Measurements from ENCODE around the gene COMMD6. TPM values are rescaled to one million over a fixed set of nuclear protein-coding genes. Genes with fewer than 3 reads are reported as not detected.

The COMMD6 gene
- total RNA-seq, 1 donor from 2014 or later, result 35.8 TPM

DNA sequence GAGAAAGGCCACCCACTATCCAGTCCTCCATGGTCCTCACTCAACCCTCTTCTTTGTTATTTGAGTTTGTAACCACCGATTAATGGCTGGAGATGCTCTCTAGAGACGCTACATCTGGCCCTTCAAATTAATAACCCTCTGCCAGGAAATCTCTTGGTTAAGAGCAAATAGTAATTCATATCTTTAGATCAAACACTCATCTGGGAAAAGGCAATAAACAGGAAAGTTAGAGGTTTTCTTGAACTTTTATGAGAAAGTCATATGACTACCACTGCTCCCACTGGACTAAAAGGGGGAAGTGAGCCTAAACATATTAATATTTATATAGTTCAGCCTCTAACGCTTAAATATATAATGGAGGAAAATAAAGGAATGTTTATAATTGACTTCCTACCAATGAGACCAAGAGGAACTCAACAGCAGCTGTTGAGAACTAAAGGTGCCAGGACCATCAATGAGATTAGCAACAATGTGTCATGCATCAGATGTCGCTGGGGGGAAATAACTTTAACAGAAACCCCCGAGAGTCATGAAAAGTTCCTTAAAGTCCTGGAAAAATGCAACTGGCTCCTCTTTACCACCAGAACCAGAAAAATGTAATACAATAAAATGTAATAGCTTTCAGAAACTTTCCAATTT lies 58.4 kb downstream of the COMMD6 start:
- no peak for FAIRE-seq
- Histone ChIP-seq H3K36me3 (ENCODE audit: control insufficient read depth, insufficient read depth, low read length) (no peaks in the 10 kb centered on the region), H3K4me3 (ENCODE audit: low read depth, low read length) (no peak overlapping the region), H3K27me3 (ENCODE audit: control insufficient read depth, insufficient read depth, low read length) (no peaks in the 10 kb centered on the region)
- no peak for DNase-seq (ENCODE audit: low read depth)
- TF ChIP-seq, protein P1, sequence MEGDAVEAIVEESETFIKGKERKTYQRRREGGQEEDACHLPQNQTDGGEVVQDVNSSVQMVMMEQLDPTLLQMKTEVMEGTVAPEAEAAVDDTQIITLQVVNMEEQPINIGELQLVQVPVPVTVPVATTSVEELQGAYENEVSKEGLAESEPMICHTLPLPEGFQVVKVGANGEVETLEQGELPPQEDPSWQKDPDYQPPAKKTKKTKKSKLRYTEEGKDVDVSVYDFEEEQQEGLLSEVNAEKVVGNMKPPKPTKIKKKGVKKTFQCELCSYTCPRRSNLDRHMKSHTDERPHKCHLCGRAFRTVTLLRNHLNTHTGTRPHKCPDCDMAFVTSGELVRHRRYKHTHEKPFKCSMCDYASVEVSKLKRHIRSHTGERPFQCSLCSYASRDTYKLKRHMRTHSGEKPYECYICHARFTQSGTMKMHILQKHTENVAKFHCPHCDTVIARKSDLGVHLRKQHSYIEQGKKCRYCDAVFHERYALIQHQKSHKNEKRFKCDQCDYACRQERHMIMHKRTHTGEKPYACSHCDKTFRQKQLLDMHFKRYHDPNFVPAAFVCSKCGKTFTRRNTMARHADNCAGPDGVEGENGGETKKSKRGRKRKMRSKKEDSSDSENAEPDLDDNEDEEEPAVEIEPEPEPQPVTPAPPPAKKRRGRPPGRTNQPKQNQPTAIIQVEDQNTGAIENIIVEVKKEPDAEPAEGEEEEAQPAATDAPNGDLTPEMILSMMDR (IDR thresholded peaks at IDR 0.05; ENCODE audit: insufficient read depth, low read length, severe bottlenecking), result no peak

DNA sequence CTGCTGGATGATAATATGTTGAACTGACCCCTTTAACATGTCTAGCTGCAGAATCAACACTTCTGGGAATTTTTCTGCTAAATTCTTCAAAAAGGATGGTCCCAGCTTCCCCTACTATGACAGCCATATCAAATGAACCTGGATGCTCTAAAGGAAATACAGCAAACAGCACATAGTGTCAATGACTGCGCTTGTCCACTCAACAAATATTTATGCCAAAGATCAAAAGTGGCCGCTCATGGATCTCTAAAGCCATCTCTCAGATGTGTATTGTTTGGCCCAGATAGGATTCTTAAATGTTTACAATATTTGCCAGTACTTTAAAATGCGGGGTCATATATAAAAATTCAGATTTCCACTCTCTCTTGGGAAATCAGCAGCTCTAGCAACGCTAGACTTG lies 59.0 kb downstream of the COMMD6 start:
- DNase-seq (ENCODE audit: low read depth) (no peak), FAIRE-seq (no peak)
- Histone ChIP-seq H3K36me3 (ENCODE audit: control insufficient read depth, insufficient read depth, low read length) (no peaks in the 10 kb centered on the region), H3K4me3 (ENCODE audit: low read depth, low read length) (no peak overlapping the region), H3K27me3 (ENCODE audit: control insufficient read depth, insufficient read depth, low read length) (no peaks in the 10 kb centered on the region)
- TF ChIP-seq, protein P1 (IDR thresholded peaks at IDR 0.05; ENCODE audit: insufficient read depth, low read length, severe bottlenecking), result no peak

Other genes starting within 250 kb of the COMMD6 start
- 10.3 and 12.4 TPM in 2 replicates for gene TBC1D4, start 55.7 kb downstream of the COMMD6 start, total RNA-seq
- 74.5 and 101 TPM in 2 replicates for gene UCHL3, start 11.9 kb upstream of the COMMD6 start, total RNA-seq
- 150 and 319 TPM in 2 replicates for gene LMO7, start 98.5 kb upstream of the COMMD6 start, total RNA-seq

Data from bronchial epithelial cell (primary cell).